SU-DHL-6 (cell line): ENCODE data around the gene ZFHX3.

Experiments
- H2AFZ ChIP-seq: fragments of 200-600 bp; sonication (generic); 2 replicates; pipeline ENCODE4 v1.6.1; 2014; ENCODE audit warnings: low read depth, mild to moderate bottlenecking, moderate library complexity, mixed read lengths, antibody characterized with exemption, low read length; ENCODE audit not compliant: severe bottlenecking
- H3F3A ChIP-seq: fragments of 200-600 bp; shearing (Covaris generic); 2 replicates; pipeline ENCODE4 v1.6.0; 2016; ENCODE audit warnings: antibody characterized with exemption, mild to moderate bottlenecking; ENCODE audit not compliant: insufficient read depth
- H3K27ac ChIP-seq: fragments of 200-600 bp; sonication (generic); 2 replicates; pipeline ENCODE4 v1.5.1; 2016; ENCODE audit warnings: low read depth, mild to moderate bottlenecking, low read length, moderate library complexity, mixed read lengths
- H3K27me3 ChIP-seq: fragments of 200-600 bp; sonication (generic), shearing (Covaris generic); 2 replicates; pipeline ENCODE4 v1.6.0; 2014; ENCODE audit warnings: mild to moderate bottlenecking, low read length
- H3K36me3 ChIP-seq: fragments of 200-600 bp; sonication (generic); 2 replicates; pipeline ENCODE4 v1.6.1; 2014; ENCODE audit warnings: mild to moderate bottlenecking, low read length, mixed read lengths
- H3K4me2 ChIP-seq: fragments of 300-600, 200-600 bp; shearing (Covaris generic), sonication (generic); 2 replicates; pipeline ENCODE4 v1.6.0; 2014; ENCODE audit warnings: low read length, low read depth, mild to moderate bottlenecking; ENCODE audit not compliant: poor library complexity, severe bottlenecking
- H3K4me3 ChIP-seq: fragments of 200-600 bp; sonication (generic); 2 replicates; pipeline ENCODE4 v1.5.1; 2014; ENCODE audit warnings: antibody characterized with exemption, low read length, mild to moderate bottlenecking, mixed read lengths; ENCODE audit not compliant: insufficient read depth, poor library complexity, severe bottlenecking
- H3K79me2 ChIP-seq: fragments of 200-600 bp; sonication (generic); 2 replicates; pipeline ENCODE4 v1.6.1; 2014; ENCODE audit warnings: mild to moderate bottlenecking, low read length, moderate library complexity; ENCODE audit not compliant: insufficient read depth
- H3K9ac ChIP-seq: fragments of 200-600 bp; sonication (generic); 2 replicates; pipeline ENCODE4 v1.7.0; 2014; ENCODE audit warnings: mild to moderate bottlenecking, low read length
- H3K9me2 ChIP-seq: fragments of 200-600 bp; sonication (generic); replicated peaks from 2 replicates; pipeline ENCODE4 v1.6.1; 2014; ENCODE audit warnings: low read length; ENCODE audit not compliant: insufficient read depth
- H3K9me3 ChIP-seq: fragments of 200-600 bp; sonication (generic); 2 replicates; pipeline ENCODE4 v1.6.1; 2014; ENCODE audit warnings: low read length, mixed read lengths; ENCODE audit not compliant: insufficient read depth
- H4K20me1 ChIP-seq: fragments of 200-600 bp; sonication (generic); 2 replicates; pipeline ENCODE4 v1.6.1; 2014; ENCODE audit warnings: low read depth, mild to moderate bottlenecking, antibody characterized with exemption, low read length, moderate library complexity, mixed read lengths
- CTCF ChIP-seq: fragments of 200-600 bp; sonication (generic); IDR thresholded peaks from one replicate; pipeline ENCODE4 v1.5.1; 2017; ENCODE audit warnings: antibody characterized with exemption, mild to moderate bottlenecking, low read length, moderate library complexity; ENCODE audit not compliant: insufficient read depth, poor library complexity, severe bottlenecking
- EZH2phosphoT487 ChIP-seq: fragments of 200-600 bp; sonication (generic), shearing (Covaris generic); conservative IDR thresholded peaks from 2 replicates; pipeline ENCODE4 v1.6.1; 2018; ENCODE audit warnings: mild to moderate bottlenecking, antibody characterized with exemption, low read length, moderate library complexity, mixed read lengths

Gene ZFHX3

DNA sequence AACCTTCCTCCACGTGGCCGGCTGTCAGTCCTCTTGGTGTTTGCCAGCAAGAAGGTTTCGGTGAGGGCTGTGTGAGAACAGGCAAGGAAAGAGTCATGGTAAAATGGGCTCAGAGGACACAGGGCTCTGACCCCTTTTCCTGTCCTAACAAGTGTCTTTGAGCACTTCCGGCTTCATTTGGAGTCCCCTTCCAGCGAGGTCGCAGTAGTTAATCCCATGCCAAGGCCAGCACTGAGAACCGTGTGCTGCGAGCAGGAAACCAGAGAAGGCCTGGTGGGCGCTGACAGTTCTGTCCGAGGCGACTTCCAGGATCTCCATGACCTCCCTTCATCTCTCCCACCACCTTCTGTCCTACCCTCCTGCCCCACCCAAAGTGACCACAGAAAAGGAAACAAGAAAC, 168.1 kb downstream of the ZFHX3 start:
- H3K79me2 ChIP-seq = no peaks in the 10 kb centered on the region
- H3K27ac ChIP-seq = no peak overlapping the region
- TF ChIP-seq EZH2phosphoT487 (no peak), CTCF (no peak)
- no peaks in the 10 kb centered on the region for H3F3A ChIP-seq
- no peak overlapping the region for H2AFZ ChIP-seq
- no peaks in the 10 kb centered on the region for H3K9me3 ChIP-seq
- no peaks in the 10 kb centered on the region for H3K9me2 ChIP-seq
- no peak overlapping the region for H3K4me2 ChIP-seq
- no peak overlapping the region for H3K9ac ChIP-seq
- no peak overlapping the region for H3K4me3 ChIP-seq
- no peaks in the 10 kb centered on the region for H4K20me1 ChIP-seq
- H3K27me3 ChIP-seq = no peaks in the 10 kb centered on the region
- no peaks in the 10 kb centered on the region for H3K36me3 ChIP-seq

DNA sequence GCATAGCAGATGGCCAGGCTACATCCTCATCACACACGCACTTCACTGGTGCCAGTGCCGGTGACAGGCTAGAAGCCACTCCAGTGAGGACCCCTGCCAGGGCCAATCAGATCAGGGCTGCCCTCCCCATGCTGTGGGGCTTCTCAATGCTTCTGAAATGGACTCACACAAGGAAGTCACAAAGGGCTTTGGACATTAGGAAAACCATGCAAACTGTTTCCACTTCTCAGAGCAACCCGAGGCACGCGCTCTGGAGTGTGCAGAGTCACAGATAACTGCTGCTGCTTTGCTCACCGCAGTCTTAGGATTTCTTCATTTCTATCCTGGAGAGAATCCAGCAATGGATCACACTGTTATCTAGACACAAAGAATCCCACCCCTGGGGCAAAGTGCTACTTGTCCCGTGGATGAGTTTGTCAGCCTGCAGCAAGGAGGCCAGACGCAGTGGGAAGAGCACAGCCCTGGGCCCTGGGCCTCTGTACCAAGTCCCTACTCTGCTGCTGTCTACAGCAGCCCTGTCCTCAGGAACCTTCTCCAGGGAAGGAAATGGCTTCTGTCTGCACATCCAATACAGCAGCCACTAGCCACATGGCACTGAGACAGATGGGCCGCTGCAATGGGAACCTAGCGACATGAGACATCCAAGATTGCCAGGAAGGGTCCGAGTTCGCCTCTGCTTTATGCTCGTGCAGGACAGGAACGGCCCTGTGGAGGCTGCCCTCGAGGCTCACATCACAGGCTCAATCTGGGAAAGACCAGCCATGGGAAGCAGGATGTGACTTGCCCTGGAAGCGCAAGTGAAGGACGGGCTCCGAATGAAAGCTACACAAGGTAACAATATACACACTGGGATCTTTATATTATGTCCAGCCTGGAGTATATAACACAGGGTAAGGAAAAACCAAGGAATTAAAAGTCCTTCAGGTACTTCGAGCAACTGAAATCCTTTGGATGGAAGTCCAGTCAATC, 169.3 kb downstream of the ZFHX3 start:
- Histone ChIP-seq H3K27ac (no peak overlapping the region), H3K4me2 (no peak overlapping the region), H3F3A (no peaks in the 10 kb centered on the region), H3K4me3 (no peak overlapping the region), H3K9ac (no peak overlapping the region), H3K79me2 (no peaks in the 10 kb centered on the region), H3K9me2 (no peaks in the 10 kb centered on the region), H4K20me1 (no peaks in the 10 kb centered on the region), H3K9me3 (no peaks in the 10 kb centered on the region), H3K27me3 (no peaks in the 10 kb centered on the region), H3K36me3 (no peaks in the 10 kb centered on the region), H2AFZ (no peak overlapping the region)
- TF ChIP-seq EZH2phosphoT487 (no peak), CTCF (no peak)

- Histone ChIP-seq H3K4me2 (no peak overlapping the region), H3K27me3 (no peaks in the 10 kb centered on the region), H3K79me2 (no peaks in the 10 kb centered on the region), H3K27ac (no peak overlapping the region), H2AFZ (no peak overlapping the region), H3F3A (no peaks in the 10 kb centered on the region), H4K20me1 (no peaks in the 10 kb centered on the region), H3K9me3 (no peaks in the 10 kb centered on the region), H3K36me3 (no peaks in the 10 kb centered on the region), H3K4me3 (no peak overlapping the region), H3K9me2 (no peaks in the 10 kb centered on the region), H3K9ac (no peak overlapping the region)
- TF ChIP-seq EZH2phosphoT487 (no peak), CTCF (no peak)
Measured at GRCh38 chr16:72877374-72878028, 170.4 kb downstream of the ZFHX3 start.
